Posterior vena cava (tissue), 2 donors: Measurements from ENCODE around the gene TMEM114. TPM values are rescaled to one million over a fixed set of nuclear protein-coding genes. Genes with fewer than 3 reads are reported as not detected.

ENCODE experiments used
- DNase-seq: peaks from one replicate; pipeline ENCODE4 v3.0.0-alpha.2; 2020; ENCODE audit warnings: low spot score
- intact Hi-C, 2 donors: fragments of 100-400 bp; cut with DNase I; formaldehyde crosslinking; loops; one replicate each; pipeline versions ENCODE4 v1.14.1 to v1.14.2; 2022 to 2023
- total RNA-seq, 2 donors: library from RNA; stranded (reverse); fragmentation: NEBNext Ultra II Directional; extraction: Animal tissue kit (Norgen Biotek cat#: 25700); gene quantifications; one replicate each; pipeline ENCODE4 v1.2.1, GENCODE V29; 2021
- donor health status: DM: yes; HTN: yes; CAD: no.
- donor health status: DM: yes; HTN: yes; CAD: no.

Gene TMEM114
- total RNA-seq, 2 donors from 2014 or later: not detected

DNA sequence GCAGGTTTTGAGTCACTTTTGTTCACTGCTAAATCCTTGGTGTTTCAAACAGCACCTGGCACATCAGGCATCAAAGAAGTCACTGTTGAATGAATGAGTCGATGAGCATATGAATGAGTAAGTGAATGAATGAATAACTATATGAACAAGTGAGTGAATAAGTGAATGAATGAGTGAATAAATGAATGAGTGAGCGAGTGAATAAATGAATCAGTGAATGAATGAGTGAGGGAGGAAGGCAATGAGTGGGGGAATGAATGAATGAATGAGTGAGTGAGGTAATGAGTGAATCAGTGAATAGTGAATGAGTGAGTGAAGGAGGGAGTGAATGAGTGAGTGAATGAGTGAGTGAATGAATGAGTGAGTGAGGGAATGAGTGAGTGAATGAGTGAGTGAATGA is 28.8 kb downstream of the TMEM114 start:
- intact Hi-C loops: no loop called here

DNA sequence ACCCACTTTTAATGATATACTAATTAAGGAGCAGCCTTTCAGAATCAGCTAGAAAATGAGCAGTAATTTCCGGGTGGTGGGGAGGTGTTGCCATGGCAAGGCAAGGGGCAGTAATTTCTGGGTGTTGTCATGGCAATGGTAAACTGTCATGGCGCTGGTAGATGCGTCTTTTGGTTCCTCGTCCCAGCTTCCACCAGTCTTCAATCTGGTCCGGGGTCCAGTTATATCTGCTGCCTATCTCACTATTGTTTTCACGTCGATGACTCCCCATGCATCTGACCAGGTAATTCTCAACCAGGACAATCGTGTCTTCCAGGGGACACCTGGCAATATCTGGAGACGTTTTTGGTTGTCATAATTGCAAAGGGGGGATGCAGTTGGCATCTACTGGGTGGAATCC is 34.9 kb downstream of the TMEM114 start:
- no peak for DNase-seq
- intact Hi-C loops: no loop called here

More for the DNA sequence above, 28.8 kb downstream of the TMEM114 start:
- DNase-seq: no peak

DNA sequence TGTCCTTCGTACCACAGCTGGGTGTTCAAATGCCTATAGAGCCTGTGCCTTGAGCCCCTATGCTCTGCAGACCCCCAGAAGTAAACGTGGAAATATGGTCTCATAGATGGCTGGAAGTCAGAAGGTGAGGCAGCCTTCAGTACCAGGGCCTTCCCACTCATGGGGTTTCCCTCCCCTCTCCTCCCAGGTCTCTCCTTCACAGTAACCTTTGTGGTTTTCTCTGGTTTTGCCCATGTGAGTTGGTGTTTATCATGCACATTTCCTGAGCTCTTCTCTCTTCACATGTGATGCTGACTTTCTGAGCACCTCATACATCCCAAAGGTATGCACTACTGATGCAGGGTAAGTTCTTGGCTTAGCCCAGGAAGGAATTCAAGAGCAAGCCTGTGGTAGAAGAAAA is 35.4 kb downstream of the TMEM114 start:
- no peak for DNase-seq
- intact Hi-C loops: no loop called here

DNA sequence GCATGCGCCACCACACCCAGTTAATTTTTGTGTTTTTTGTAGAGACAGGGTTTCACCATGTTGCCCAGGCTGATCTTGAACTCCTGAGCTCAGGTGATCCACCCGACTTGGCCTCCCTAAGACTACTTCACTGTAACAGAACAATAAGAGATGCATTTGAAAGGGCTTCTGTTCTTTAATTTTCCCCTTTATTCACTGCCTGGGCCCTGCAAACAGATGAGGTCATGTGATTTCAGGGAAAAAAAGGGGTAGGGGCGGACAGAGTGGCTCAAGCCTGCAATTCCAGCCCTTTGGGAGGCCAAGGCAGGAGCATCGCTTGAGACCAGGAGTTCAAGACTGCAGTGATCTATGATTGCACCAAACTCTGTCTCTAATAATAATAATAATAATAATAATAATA is 36.3 kb downstream of the TMEM114 start:
- DNase-seq: no peak
- intact Hi-C loops: no loop called here

GRCh38 chr16:8552487-8553221 is 37.7 kb downstream of the TMEM114 start:
- intact Hi-C loops: no loop called here
- DNase-seq: no peak

DNA sequence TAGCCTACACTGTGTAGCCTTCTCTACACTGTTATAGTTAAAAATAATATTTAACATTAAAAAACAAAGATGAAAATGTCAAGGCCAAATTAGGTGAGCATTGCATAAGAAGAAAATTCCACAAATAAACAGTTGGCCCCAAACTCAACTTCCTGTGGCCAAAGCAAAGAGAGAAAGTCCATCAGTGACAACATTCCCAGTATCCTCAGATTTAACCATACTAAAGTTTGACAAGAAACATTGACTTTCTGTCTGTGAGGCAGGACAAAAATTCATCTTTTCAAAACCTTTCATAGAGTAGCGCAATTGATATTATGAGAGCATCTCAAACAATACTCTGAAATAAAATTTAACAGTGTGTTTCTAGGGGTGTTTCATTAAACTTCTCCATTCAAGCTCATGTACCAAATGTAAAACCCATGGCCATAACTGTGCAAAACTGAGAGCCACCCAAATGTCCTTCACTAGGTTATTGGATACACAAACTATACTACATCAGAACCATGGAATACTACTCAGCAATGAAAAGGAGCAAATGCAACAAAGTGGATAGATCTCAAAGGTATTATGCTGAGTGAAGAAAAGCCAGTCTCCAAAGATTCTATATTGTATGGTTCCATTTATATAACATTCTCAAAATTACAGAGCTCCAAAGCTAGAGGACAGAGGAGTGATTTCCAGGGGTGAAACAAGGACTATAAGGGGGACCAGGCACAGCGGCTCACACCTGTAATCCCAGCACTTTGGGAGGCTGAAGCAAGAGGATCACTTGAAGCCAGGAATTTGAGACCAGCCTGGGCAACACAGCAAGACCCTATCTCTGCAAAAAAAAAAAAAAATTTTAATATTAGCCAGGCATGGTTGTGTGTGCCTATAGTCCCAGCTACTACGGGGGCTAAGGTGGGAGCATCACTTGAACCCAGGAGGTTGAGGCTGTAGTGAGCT is 38.7 kb downstream of the TMEM114 start:
- no peak for DNase-seq
- intact Hi-C loops: no loop called here

GRCh38 chr16:8550728-8551387 is 39.5 kb downstream of the TMEM114 start:
- no peak for DNase-seq
- intact Hi-C loops: no loop called here

DNA sequence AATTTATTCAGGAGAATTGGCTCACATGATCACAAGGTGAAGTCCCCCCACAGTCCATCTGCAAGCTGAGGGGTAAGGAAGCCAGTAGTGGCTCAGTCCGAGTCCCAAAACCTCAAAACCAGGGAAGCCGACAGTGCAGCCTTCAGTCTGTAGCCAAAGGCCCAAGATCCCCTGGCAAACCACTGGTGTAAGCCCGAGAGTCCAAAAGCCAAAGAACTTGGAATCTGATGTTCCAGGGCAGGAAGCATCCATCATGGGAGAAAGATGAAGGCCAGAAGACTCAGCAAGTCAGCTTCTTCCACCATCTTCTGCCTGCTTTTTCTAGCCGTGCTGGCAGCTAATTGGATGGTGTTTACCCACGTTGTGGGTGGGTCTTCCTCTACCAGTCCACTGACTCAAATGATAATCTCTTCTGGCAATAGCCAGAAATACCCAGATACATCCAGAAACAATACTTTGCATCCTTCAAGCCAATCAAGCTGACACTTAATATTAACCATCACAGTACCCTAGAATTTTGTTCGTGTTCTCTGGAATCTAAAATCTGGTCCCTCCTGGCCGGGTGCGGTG is 40.4 kb downstream of the TMEM114 start:
- no peak for DNase-seq
- intact Hi-C loops: no loop called here

- intact Hi-C loops: no loop called here
- no peak for DNase-seq
Measured at GRCh38 chr16:8548166-8548565, 42.1 kb downstream of the TMEM114 start.

DNA sequence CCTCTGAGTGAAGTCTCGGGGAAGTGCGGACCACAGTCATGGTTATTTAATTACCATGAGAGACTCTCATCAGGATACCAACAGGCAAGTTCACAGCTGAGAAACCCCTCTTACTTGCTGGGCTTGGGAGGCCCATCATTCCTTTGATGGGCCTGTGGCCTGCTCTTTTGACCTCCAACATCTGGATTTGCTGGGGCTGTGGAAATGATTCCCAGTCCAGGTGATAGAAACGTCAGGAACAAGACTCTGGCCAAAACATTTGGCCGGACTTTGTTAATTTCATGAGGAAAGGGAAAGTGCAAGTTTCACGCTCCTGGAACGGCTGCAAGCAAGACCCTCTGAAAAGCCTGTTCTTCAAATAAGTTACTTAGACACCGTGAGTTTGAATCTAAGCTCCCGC is 42.5 kb downstream of the TMEM114 start:
- no peak for DNase-seq
- intact Hi-C loops: no loop called here

- intact Hi-C loops: no loop called here
- no peak for DNase-seq
Measured at GRCh38 chr16:8544406-8544805, 45.9 kb downstream of the TMEM114 start.

GRCh38 chr16:8543258-8543657 is 47.1 kb downstream of the TMEM114 start:
- DNase-seq: no peak

GRCh38 chr16:8542393-8542792 is 47.9 kb downstream of the TMEM114 start:
- no peak for DNase-seq
- intact Hi-C loops: no loop called here

More at GRCh38 chr16:8543258-8543657, 47.1 kb downstream of the TMEM114 start:
- intact Hi-C loops: no loop called here

- intact Hi-C loops: no loop called here
- DNase-seq: no peak
Measured at GRCh38 chr16:8541868-8542267, 48.4 kb downstream of the TMEM114 start.

DNA sequence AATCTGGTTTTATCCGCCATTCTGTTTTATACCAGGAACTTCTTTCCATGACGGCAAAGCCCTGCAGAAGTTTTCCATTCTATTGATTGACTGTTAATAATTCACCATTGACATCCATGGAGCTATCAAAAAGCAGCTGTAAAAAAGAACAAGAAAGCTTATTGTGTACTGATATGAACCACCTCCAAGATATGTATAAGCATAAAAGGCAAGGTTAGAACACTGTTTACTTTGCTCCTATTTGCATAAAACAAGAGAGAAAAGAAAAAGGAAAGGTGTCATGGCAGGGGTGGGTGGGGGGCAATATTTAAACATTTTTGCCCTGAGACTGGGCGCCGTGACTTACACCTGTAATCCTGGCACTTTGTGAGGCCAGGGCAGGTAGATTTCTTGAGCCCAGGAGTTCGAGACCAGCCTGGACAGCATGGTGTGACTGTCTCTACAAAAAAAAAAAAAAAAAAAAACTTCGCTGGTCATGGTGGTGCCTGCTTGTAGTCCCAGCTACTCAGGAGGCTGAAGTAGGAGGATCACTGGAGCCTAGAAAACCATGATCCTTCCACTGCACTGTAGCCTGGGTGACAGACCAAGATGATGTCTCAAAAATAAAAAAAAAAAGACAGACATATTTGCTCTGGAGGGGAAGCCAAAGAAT is 52.5 kb downstream of the TMEM114 start:
- DNase-seq: no peak
- intact Hi-C loops: no loop called here

GRCh38 chr16:8533509-8533908 is 56.8 kb downstream of the TMEM114 start:
- intact Hi-C loops: no loop called here
- no peak for DNase-seq

GRCh38 chr16:8530752-8531384 is 59.4 kb downstream of the TMEM114 start:
- DNase-seq: no peak

DNA sequence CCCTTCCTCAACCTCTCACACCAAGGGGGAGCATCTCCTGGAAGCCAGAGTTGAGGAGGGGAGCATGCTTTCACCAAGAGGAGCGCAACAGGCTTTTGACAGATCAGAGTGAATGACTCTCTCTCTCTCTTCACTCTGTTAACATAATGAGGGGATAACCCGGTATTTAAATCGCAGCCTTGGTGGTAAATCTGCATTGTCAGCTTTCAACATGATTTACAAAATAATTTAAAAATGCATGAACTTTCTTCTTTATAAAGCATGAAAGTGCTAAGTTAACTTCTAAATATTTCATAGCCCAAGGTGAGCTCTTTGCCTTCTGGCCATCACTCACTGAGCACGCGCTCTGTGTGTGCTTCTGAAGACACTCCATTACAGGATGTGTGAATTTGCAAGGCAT is 61.8 kb downstream of the TMEM114 start:
- no peak for DNase-seq
- intact Hi-C loops: no loop called here

More at GRCh38 chr16:8530752-8531384, 59.4 kb downstream of the TMEM114 start:
- intact Hi-C loops: no loop called here

GRCh38 chr16:8523932-8524331 is 66.4 kb downstream of the TMEM114 start:
- no peak for DNase-seq

More at GRCh38 chr16:8523932-8524331, 66.4 kb downstream of the TMEM114 start:
- intact Hi-C loops: no loop called here
